Germinal center (tissue), 1 donor: ENCODE measurements around the gene SREBF1.
A peak's percentile ranks its signal among the peaks of the same experiment; 100 is the strongest.

Experiments
- DNase-seq: peaks from one replicate; pipeline ENCODE4 v3.0.0; 2012; ENCODE audit warnings: mixed read lengths, low spot score

SREBF1 gene

GRCh38 chr17:17841601-17842025 lies 4.8 kb upstream of the SREBF1 start:
- DNase-seq, result no peak

- DNase-seq, result no peak
Measured at GRCh38 chr17:17840751-17841591, 4.2 kb upstream of the SREBF1 start.

- DNase-seq, result peak; percentile 95
Measured at GRCh38 chr17:17839791-17840707, 3.3 kb upstream of the SREBF1 start.

GRCh38 chr17:17837966-17838962 lies 1.5 kb upstream of the SREBF1 start:
- DNase-seq, result no peak

- no peak for DNase-seq
Measured at GRCh38 chr17:17837380-17837821, 615 bp upstream of the SREBF1 start.

- DNase-seq, result peak; percentile 95
Measured at GRCh38 chr17:17836250-17836817, 452 bp downstream of the SREBF1 start.

- no peak for DNase-seq
Measured at GRCh38 chr17:17835415-17836249, 1.2 kb downstream of the SREBF1 start.

GRCh38 chr17:17834974-17835373 lies 1.8 kb downstream of the SREBF1 start:
- DNase-seq, result no peak

GRCh38 chr17:17833658-17834357 lies 3.0 kb downstream of the SREBF1 start:
- no peak for DNase-seq

- DNase-seq, result no peak
Measured at GRCh38 chr17:17832032-17832363, 4.8 kb downstream of the SREBF1 start.

GRCh38 chr17:17831208-17832031 lies 5.4 kb downstream of the SREBF1 start:
- no peak for DNase-seq

GRCh38 chr17:17830740-17831207 lies 6.0 kb downstream of the SREBF1 start:
- no peak for DNase-seq

- DNase-seq, result no peak
Measured at GRCh38 chr17:17830269-17830567, 6.6 kb downstream of the SREBF1 start.

GRCh38 chr17:17827826-17828621 lies 8.8 kb downstream of the SREBF1 start:
- DNase-seq, result no peak

- DNase-seq, result no peak
Measured at GRCh38 chr17:17826942-17827785, 9.6 kb downstream of the SREBF1 start.

GRCh38 chr17:17826342-17826713 lies 10.5 kb downstream of the SREBF1 start:
- DNase-seq, result no peak
